Endodermal cell (in vitro differentiated cells): ENCODE results near the gene HNRNPM. TPM values are rescaled to one million over a fixed set of nuclear protein-coding genes. Genes with fewer than 3 reads are reported as not detected.

Source experiments
- DNase-seq: peaks from one replicate; pipeline ENCODE4 v3.0.0-alpha.2; 2017
- H3K27ac ChIP-seq: 2 replicates; pipeline ENCODE4 v1.5.1; 2013; ENCODE audit warnings: mild to moderate bottlenecking, low read depth, low read length, moderate library complexity
- H3K27me3 ChIP-seq: 2 replicates; pipeline ENCODE4 v1.6.1; 2013; ENCODE audit warnings: mild to moderate bottlenecking, low read length, moderate library complexity; ENCODE audit not compliant: insufficient read depth, control insufficient read depth, poor library complexity, severe bottlenecking
- H3K36me3 ChIP-seq: 2 replicates; pipeline ENCODE4 v1.7.0; 2013; ENCODE audit warnings: mild to moderate bottlenecking, low read length, moderate library complexity; ENCODE audit not compliant: control insufficient read depth, insufficient read depth
- H3K4me1 ChIP-seq: one replicate; pipeline ENCODE4 v1.7.0; 2013; ENCODE audit warnings: low read length; ENCODE audit not compliant: control insufficient read depth, insufficient read depth
- H3K4me3 ChIP-seq: 2 replicates; pipeline ENCODE4 v1.5.1; 2013; ENCODE audit warnings: mild to moderate bottlenecking, low read length, moderate library complexity
- H3K9ac ChIP-seq: 2 replicates; pipeline ENCODE4 v1.6.1; 2013; ENCODE audit warnings: mild to moderate bottlenecking, low read length, moderate library complexity; ENCODE audit not compliant: poor library complexity, severe bottlenecking; ENCODE audit errors: extremely low read depth
- H3K9me3 ChIP-seq: 2 replicates; pipeline ENCODE4 v1.6.1; 2013; ENCODE audit warnings: mild to moderate bottlenecking, low read length, moderate library complexity; ENCODE audit not compliant: control insufficient read depth
- H3K27ac Mint-ChIP-seq: 2 replicates; pipeline ENCODE4 v1.8.0; 2020; ENCODE audit warnings: mixed read lengths
- H3K27me3 Mint-ChIP-seq: 2 replicates; pipeline ENCODE4 v1.8.0; 2021; ENCODE audit warnings: mild to moderate bottlenecking, mixed read lengths; ENCODE audit not compliant: insufficient read depth
- H3K36me3 Mint-ChIP-seq: 2 replicates; pipeline ENCODE4 v1.8.0; 2020; ENCODE audit warnings: low read depth, mixed read lengths
- H3K4me1 Mint-ChIP-seq: 2 replicates; pipeline ENCODE4 v1.8.0; 2020; ENCODE audit warnings: mixed read lengths
- H3K4me3 Mint-ChIP-seq: 2 replicates; pipeline ENCODE4 v1.8.0; 2020; ENCODE audit warnings: mild to moderate bottlenecking, moderate library complexity, mixed read lengths
- H3K9me3 Mint-ChIP-seq: 2 replicates; pipeline ENCODE4 v1.8.0; 2020; ENCODE audit warnings: mild to moderate bottlenecking, mixed read lengths
- WGBS, 2 experiments: methylation state at CpG; one replicate each; pipeline versions ENCODE4 v1.1.5 to v1.1.7; 2013; ENCODE audit warnings: missing lambda C conversion rate in 2 of 2, mixed read lengths in 1 of 2; ENCODE audit not compliant: insufficient coverage in 1 of 2, insufficient read length in 1 of 2; 5-methylcytosine and 5-hydroxymethylcytosine counted together
- total RNA-seq, 2 donors: library from RNA; stranded (reverse); fragmentation: NEBNext Ultra II Directional in 1 of 2; extraction: Animal tissue kit (Norgen Biotek cat#: 25700) in 1 of 2; gene quantifications; 2 replicates in 1 of 2; 3 replicates in 1 of 2; pipeline ENCODE4 v1.2.1, GENCODE V29; 2021
- TF ChIP-seq, protein P1 (sequence below): fragments of 200-600 bp; sonication (generic); conservative IDR thresholded peaks from 2 replicates; pipeline ENCODE4 v1.5.0; 2021; ENCODE audit warnings: antibody characterized with exemption, mild to moderate bottlenecking

Gene HNRNPM
- total RNA-seq, 2 donors from 2014 or later, result 271 to 370 TPM

DNA sequence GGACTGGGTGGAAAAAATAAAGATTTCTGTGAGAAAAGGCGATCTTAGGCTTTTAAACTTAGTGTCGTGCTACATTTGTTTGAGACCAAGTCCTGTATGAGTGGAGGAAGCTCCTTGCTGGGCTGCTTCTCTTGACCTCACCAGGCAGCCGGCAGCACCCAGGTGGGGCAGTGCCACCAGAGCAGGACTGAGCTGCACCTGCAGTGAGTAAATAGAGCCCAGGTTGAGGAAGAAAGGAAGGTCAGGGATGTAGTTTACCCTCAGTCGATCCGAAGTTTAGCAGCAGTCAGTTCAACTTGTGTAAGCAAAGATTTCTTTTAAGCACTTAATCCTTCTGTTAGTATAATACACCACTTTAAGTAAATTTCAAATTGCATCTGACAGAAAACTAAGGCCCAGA lies 13.6 kb downstream of the HNRNPM start:
- peaks cover 22% of the 10 kb centered on the region for H3K4me1 ChIP-seq
- no peak overlapping the region for H3K9ac ChIP-seq
- no peak for DNase-seq
- no peaks in the 10 kb centered on the region for H3K27me3 ChIP-seq
- H3K4me1 Mint-ChIP-seq, result peaks cover 78% of the 10 kb centered on the region
- H3K27ac ChIP-seq, result no peak overlapping the region
- H3K9me3 ChIP-seq, result no peaks in the 10 kb centered on the region
- 88 to 100% methylated on average over 1 to 5 of the region's 5 CpGs for WGBS, 2 experiments
- H3K9me3 Mint-ChIP-seq, result no peaks in the 10 kb centered on the region
- no peak overlapping the region for H3K27ac Mint-ChIP-seq
- H3K4me3 ChIP-seq, result no peak overlapping the region
- TF ChIP-seq, protein P1, sequence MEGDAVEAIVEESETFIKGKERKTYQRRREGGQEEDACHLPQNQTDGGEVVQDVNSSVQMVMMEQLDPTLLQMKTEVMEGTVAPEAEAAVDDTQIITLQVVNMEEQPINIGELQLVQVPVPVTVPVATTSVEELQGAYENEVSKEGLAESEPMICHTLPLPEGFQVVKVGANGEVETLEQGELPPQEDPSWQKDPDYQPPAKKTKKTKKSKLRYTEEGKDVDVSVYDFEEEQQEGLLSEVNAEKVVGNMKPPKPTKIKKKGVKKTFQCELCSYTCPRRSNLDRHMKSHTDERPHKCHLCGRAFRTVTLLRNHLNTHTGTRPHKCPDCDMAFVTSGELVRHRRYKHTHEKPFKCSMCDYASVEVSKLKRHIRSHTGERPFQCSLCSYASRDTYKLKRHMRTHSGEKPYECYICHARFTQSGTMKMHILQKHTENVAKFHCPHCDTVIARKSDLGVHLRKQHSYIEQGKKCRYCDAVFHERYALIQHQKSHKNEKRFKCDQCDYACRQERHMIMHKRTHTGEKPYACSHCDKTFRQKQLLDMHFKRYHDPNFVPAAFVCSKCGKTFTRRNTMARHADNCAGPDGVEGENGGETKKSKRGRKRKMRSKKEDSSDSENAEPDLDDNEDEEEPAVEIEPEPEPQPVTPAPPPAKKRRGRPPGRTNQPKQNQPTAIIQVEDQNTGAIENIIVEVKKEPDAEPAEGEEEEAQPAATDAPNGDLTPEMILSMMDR, result no peak
- H3K36me3 Mint-ChIP-seq, result peaks cover 70% of the 10 kb centered on the region
- no peak overlapping the region for H3K4me3 Mint-ChIP-seq
- peaks cover 98% of the 10 kb centered on the region for H3K36me3 ChIP-seq
- H3K27me3 Mint-ChIP-seq, result no peaks in the 10 kb centered on the region

GRCh38 chr19:8459095-8459494 lies 14.3 kb downstream of the HNRNPM start:
- Mint-ChIP-seq H3K9me3 (no peaks in the 10 kb centered on the region), H3K4me3 (no peak overlapping the region), H3K4me1 (peaks cover 70% of the 10 kb centered on the region), H3K27me3 (no peaks in the 10 kb centered on the region), H3K36me3 (peaks cover 73% of the 10 kb centered on the region), H3K27ac (peak overlapping the region; percentile 14)
- Histone ChIP-seq H3K4me1 (peaks cover 17% of the 10 kb centered on the region), H3K9ac (no peak overlapping the region), H3K9me3 (no peaks in the 10 kb centered on the region), H3K4me3 (no peak overlapping the region), H3K27ac (no peak overlapping the region), H3K27me3 (no peaks in the 10 kb centered on the region), H3K36me3 (peaks cover 98% of the 10 kb centered on the region)
- TF ChIP-seq, protein P1, result no peak
- WGBS, 2 experiments, result 90 to 94% methylated on average over 6 to 7 of the region's 7 CpGs
- no peak for DNase-seq

- Mint-ChIP-seq H3K27me3 (no peaks in the 10 kb centered on the region), H3K9me3 (no peaks in the 10 kb centered on the region), H3K4me1 (peaks cover 64% of the 10 kb centered on the region), H3K27ac (peak overlapping the region; percentile 14), H3K36me3 (peaks cover 74% of the 10 kb centered on the region), H3K4me3 (no peak overlapping the region)
- peaks cover 17% of the 10 kb centered on the region for H3K4me1 ChIP-seq
- no peak overlapping the region for H3K4me3 ChIP-seq
- H3K27ac ChIP-seq, result no peak overlapping the region
- no peaks in the 10 kb centered on the region for H3K27me3 ChIP-seq
- peaks cover 98% of the 10 kb centered on the region for H3K36me3 ChIP-seq
- WGBS, 2 experiments, result 91 to 95% methylated on average over 5 to 6 of the region's 6 CpGs
- H3K9me3 ChIP-seq, result no peaks in the 10 kb centered on the region
- TF ChIP-seq, protein P1, result no peak
- no peak for DNase-seq
- H3K9ac ChIP-seq, result no peak overlapping the region
These were observed 14.9 kb downstream of the HNRNPM start for GRCh38 chr19:8459520-8460270.
